NCI-H1417 (cell line): ENCODE results near the gene CAMK2D.
"Not testable (repeated sequence)": the region's sequence is repeated elsewhere in the genome, so short reads cannot be mapped to it uniquely, and the experiment has no call there.

Experiments
- DNase-seq, 3 experiments: peaks; one replicate each; lab custom pipeline; 2025; lab: John Stamatoyannopoulos, UW

Gene CAMK2D

GRCh38 chr4:113730467-113731216 lies 30.9 kb downstream of the CAMK2D start:
- DNase-seq: no peak

GRCh38 chr4:113727802-113728201 lies 33.7 kb downstream of the CAMK2D start:
- DNase-seq: no peak

GRCh38 chr4:113725963-113726362 lies 35.6 kb downstream of the CAMK2D start:
- no peak for DNase-seq

- DNase-seq: no peak
Measured at GRCh38 chr4:113718252-113718651, 43.3 kb downstream of the CAMK2D start.

GRCh38 chr4:113711883-113712662 lies 49.5 kb downstream of the CAMK2D start:
- DNase-seq: no peak

- DNase-seq: peak in 1 of 3 experiments; percentile 35
Measured at GRCh38 chr4:113708250-113708649, 53.3 kb downstream of the CAMK2D start.

GRCh38 chr4:113707048-113707447 lies 54.5 kb downstream of the CAMK2D start:
- no peak for DNase-seq

GRCh38 chr4:113705097-113705496 lies 56.4 kb downstream of the CAMK2D start:
- not testable (repeated sequence) for DNase-seq

GRCh38 chr4:113702596-113702995 lies 58.9 kb downstream of the CAMK2D start:
- not testable (repeated sequence) for DNase-seq

- DNase-seq: peak in 1 of 3 experiments; percentile 37
Measured at GRCh38 chr4:113701169-113701568, 60.4 kb downstream of the CAMK2D start.

- DNase-seq: peak in 1 of 3 experiments; percentile 41
Measured at GRCh38 chr4:113700602-113701150, 60.9 kb downstream of the CAMK2D start.

GRCh38 chr4:113699772-113700171 lies 61.8 kb downstream of the CAMK2D start:
- DNase-seq: no peak

GRCh38 chr4:113697429-113697828 lies 64.1 kb downstream of the CAMK2D start:
- no peak for DNase-seq

GRCh38 chr4:113695328-113696169 lies 66.0 kb downstream of the CAMK2D start:
- no peak for DNase-seq

- DNase-seq: no peak
Measured at GRCh38 chr4:113694008-113694407, 67.5 kb downstream of the CAMK2D start.

- DNase-seq: no peak
Measured at GRCh38 chr4:113692809-113693411, 68.6 kb downstream of the CAMK2D start.

GRCh38 chr4:113691676-113692075 lies 69.9 kb downstream of the CAMK2D start:
- no peak for DNase-seq

GRCh38 chr4:113689394-113689793 lies 72.1 kb downstream of the CAMK2D start:
- no peak for DNase-seq

- DNase-seq: no peak
Measured at GRCh38 chr4:113687067-113687718, 74.3 kb downstream of the CAMK2D start.

- not testable (repeated sequence) for DNase-seq
Measured at GRCh38 chr4:113685157-113685556, 76.4 kb downstream of the CAMK2D start.

- DNase-seq: no peak
Measured at GRCh38 chr4:113684534-113685091, 76.9 kb downstream of the CAMK2D start.
